GM19035 (cell line): Measurements from ENCODE around the gene ALDH3A1.

Source experiments
- ATAC-seq: cut with Tn5 transposase; IDR thresholded peaks from one replicate; pipeline ENCODE4 v1.9.1; 2021; ENCODE audit not compliant: unreplicated experiment

The ALDH3A1 gene

DNA sequence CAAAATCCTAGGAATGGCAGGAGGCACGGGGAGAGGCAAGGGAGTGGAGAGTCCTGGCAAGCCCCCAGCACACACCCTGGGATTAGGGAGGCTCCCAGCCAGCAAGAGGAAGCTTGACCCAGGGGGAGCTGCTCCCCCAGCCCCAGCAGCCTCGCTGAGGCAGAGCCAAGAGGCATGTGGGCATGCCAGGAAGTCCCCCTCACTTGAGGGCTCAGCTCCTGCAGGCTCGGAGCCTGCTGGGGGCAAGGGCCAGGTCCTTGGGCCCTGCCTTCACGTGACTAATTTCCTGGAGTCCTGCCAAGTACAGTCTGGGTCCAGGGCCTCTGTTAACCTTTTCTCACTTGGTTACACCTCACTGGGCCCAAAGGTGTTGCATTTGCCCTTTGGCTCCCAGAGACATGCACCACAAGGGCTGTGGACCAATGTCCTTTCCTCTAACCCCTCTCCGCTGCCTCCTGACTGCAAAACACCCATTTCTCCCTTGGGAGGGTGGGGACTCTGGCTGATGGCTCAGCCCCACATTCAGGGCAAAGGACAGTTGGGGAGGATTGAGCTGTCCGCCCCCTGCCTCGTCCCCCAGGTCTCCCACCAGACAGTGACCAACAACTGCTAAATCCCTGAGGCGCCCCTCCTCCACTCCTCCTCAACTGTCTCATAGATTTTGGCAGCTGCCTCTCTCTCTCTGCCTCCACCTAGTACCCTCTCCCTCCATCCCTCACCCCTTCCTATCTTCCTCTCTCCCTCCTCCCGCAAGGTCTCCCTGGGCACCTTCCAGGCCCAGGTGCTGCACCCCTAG is 27.3 kb downstream of the ALDH3A1 start:
- no peak for ATAC-seq

DNA sequence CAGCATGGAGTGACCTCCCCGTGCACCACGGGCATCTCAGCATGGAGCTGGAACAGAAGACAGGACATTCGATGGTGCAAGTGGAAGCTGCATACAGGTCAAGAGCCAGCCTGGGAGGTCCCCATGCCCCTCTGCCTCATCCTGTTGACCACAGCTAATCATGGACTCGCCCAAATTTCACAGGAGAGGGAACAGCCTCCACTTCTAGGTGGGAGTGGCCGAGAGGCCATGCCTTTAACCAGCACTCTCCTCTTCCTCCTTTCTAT is 28.0 kb downstream of the ALDH3A1 start:
- no peak for ATAC-seq

DNA sequence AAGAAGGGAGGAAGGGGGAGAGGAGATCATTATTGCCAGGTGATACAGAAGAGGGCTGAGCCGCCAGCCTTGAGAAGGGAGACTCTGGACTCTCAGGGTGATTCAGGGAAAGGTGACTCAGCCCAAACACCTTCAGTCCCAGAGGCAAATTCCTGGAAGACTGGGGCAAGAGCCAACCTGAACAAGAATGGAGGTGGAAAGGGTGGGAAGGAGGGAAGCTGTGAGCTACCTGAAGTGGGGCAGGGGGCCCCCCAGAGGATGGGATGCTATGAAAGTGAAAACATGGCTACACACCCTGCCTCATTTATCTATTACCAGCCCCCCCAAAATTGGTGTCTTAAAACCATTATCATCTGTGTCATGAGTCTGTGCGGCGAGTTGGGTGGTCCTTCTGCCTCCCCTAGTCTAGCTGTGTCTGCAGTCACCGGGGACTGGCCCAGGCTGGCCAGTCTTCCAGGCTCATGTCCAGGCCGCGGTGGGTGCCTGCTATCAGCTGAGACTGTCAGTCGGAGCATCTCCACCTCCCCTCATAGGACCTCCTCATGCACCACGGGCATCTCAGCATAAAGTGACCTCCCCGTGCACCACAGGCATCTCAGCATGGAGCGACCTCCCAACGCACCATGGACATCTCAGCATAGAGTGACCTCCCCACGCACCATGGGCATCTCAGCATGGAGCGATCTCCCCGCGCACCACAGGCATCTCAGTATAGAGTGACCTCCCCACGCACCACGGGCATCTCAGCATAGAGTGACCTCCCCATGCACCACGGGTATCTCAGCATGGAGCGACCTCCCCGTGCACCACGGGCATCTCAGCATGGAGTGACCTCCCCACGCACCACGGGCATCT is 28.5 kb downstream of the ALDH3A1 start:
- ATAC-seq, result no peak

DNA sequence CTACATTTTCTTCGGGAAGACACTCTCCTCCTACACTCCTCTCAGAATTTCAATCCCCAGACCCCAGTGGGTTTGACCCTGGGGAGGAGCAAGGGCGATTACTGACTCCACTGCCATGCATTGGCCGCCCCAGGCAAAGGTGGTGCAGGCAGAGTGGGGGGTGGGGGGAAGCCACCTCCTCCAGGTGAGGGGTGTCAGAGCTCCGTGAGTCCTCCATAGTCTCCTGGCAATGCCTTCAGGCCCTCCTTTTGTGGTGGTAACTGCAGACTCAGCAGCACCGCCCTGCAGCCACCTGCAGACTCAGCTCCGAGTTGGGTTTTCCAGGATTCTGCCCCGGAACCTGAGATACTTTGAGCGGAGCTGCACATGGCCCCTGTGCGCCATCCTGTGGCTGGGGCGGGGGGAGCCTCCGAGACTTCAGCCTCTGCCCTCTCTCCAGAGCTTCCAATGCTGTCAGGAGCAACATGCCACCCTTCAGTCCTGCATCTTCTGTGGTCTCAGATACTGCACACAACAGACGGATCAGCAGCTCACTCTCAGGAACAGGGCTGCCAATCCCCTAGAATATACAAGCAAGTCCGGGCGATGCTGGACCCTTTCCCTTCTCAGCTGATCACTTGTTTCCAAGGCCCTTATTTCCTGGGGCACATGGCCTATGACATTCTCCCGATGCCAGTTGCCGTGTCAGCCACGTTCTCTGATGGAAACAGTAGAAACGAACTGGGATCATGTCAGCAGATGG is 29.3 kb downstream of the ALDH3A1 start:
- no peak for ATAC-seq

DNA sequence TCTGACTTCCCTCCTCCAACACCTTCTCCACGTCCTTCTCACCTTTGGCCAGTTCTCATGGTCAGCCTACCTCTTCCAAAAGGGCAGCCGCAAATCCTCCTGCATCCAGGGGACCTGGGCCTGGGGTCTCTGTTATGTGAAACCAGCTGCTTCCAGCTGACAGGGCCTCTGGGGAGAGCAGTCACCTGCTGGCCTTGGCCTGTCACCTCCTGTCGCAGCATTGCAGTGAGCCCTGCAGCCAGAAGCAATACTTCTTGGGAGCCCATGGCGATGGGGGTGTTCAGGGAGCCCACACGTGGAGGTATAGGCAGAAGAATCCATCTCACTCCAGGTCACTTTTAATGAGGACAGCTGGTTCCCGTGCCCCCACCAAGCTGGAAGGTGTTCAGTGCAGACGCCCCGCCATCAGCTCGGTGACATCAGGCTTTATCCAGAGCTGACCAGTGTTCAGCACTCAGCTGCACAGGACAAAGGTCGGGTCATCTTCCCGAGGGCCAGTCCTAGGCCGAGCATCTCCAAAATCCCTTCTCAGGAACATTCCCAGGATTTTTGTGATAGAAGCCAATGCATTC is 30.0 kb downstream of the ALDH3A1 start:
- ATAC-seq, result no peak

DNA sequence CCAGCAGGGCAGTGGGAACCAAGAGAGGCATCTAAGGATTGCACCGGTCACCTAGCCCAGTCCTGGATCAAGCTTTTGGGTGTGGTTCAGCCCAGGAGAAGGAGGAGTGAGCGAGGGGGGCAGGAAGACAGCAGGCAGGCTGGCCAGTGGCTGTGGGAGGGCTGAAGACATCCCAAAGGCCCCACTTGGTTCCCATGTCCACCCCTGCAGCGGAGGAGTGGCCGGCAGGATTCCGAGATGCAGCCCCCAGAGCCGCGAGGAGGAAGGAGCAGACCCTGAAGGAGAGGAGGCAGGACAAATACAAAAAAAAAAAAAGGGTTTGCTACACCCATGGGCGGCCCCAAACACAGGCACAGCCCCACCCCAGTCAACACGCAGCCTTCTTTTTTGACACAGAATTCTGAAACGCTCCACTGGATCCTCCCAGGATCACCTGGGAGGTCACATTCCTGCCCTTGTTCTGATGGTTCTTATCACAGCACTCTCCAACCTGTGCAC is 30.6 kb downstream of the ALDH3A1 start:
- ATAC-seq, result no peak

DNA sequence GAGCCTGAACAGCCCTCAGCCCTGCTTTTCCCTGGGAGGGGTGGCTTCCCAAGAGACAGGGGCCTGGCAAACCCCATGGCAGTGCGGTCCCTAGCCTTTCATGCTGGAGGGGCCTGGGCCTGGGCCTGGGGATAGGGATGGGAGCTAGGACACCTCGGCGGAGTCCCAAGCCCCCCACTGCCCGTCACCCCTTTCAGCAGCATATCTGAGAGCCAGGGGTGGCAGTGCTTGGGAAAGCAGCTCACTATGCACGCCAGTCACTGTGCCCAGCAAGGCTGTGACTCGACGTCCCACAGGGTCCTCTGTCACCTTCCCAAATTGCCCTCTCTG is 31.1 kb downstream of the ALDH3A1 start:
- ATAC-seq, result no peak

DNA sequence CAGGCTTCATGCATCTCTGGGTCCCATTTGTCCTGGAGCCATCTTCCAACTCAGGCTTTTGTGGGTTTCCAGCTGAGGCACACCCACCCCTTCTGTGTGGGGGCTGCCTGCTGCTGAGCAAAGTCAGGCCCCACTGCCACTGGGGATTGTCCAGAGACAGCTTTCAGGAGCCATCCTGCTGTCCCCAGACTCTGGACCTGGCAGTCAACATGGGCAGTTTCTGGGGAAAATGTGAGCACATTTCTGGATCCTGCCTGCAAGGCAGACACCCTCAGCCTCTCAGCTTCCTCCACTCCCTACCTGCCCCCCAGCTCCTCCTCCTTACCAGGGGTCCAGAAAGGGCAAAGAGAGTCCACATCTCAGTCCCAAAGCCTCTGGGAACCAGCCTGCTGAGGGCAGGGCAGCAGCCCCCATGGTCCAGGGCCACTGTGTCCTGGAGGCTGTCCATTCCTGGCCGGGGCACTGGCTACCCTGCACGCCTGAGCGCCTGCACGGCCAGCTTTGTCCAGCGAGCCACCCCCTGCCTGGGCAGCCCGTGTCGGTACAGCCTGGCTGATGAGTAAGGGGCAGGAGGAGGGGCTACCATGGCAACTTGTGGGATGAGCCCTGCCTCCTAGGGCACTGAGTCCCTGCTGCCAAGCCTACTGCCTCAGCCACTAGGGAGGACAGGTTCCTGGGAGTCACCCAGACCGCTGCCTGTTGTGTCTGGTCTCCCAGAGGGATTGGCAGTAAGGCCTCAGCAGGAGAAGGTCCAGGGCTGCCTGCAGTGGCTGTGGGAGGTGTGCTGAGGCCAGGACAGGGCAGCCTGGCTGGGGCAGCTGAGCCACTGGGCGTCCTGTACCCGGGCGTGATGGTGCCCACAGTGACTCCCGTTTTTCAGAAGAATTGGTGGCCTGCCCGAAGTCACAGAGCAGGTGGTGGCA is 31.7 kb downstream of the ALDH3A1 start, which contains the start of gene SLC47A2:
Gene SLC47A2 (minus strand): TSS at position 477 of the 923 bp plus-strand sequence. CDS start 29 bp downstream, at position 448.
- no peak for ATAC-seq

DNA sequence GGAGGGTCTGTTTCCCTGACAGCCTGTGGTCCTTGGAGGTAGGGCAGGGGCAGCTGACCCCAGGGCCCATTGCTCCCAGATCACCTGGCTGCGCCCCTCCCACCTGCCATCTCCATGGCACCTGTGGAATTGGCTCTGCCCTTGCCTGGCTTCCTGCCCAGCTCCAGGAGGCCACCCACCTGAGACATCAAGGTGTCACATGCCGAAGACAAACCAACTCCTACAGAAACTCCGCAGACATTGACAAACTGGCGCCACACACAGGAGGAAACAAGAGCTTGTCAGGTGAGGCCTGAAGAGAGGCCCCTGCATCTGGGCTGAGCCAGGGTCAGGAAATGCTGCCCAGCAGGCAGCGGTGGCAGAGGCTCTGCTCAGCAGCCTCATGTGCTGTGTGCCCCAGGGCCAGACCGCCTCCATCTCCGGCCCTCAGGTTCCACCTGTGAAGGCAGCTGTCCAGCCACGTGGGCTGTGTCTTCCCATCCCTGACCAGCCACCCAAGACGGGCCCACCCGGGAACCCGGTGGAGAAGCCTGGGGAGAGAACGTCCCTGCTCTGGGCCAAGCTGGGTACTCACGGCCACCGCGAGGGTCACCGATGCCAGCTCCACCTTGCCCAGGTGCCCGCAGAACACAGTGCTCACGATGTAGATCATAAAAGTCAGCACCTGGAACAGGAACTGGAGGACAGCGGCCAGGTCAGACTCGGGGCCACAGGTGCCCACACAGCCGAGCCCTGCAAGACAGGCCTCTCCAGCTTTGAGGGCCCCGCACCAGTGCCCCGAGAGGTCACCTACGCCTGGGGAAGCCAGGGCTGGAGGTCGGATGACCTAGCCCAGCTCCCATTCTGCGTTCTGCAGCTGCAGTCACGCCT is 33.3 kb downstream of the ALDH3A1 start:
- no peak for ATAC-seq

DNA sequence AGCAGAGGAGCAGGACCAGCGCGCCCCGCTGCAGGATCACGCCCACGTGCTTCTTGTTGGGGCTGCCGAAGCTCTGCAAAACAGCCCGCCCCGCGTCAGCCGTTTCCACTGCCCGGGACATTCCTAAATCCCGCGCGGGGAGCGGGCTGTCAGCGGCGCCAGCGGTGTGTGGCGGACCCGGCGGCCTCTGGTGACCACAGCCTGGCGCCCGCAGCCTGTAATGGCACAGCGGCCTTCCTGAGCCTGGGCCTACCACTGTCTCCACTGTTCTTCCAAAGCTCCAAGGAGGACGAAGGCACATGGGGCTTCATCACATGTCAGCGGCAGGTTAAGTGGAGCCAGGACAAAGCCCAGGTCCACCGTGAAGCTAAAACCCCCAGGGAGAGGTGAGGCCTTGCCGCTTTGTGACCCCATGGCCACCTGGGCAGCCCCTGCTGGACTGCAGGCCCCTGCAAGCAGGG is 34.2 kb downstream of the ALDH3A1 start:
- ATAC-seq, result no peak

DNA sequence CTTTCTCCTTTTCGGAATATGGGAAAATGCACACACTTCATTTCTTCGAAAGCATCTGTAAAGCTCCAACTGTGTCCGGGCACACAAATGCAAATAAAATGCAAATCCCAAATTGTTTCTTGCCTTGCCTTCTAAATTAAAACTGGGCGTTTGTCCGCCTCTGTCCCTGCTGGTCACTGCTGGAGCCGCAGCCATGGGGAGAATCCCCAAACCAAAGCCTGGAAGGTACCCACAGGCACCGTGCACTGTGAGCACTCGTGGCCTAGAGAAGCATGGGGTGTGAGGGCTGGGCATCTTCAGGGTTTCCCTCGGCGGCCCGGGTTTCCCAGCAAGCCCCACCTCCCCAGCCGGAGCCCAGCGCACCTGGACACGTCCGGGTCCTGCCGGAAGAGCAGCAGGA is 34.6 kb downstream of the ALDH3A1 start:
- ATAC-seq, result no peak

DNA sequence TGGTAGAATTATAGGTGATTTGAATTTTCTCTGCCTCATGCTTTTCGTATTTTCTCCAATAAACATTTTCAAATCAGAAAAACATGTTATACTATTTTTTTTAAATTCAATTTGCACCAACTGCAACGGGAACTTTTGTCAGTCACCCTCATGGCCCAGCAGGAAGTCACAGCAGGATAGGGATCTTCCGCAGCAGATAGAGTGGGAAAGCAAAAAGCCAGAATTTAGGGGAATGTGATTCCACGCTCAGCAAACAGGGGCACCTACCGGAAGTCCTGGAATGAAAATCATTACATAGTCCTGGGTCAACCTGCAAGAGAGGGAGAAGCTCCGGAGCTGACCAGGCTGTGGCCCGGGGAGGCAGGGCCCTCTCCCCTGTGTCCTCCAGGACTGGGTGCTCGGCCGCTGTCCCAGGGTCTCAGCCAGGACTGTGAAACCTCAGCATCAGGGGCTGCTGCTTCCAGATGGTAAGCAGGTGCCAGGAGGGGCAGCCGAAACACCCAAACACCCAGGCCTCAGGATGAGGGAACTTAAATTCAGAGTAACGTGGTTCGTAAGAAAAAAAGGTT is 35.6 kb downstream of the ALDH3A1 start:
- ATAC-seq, result no peak

DNA sequence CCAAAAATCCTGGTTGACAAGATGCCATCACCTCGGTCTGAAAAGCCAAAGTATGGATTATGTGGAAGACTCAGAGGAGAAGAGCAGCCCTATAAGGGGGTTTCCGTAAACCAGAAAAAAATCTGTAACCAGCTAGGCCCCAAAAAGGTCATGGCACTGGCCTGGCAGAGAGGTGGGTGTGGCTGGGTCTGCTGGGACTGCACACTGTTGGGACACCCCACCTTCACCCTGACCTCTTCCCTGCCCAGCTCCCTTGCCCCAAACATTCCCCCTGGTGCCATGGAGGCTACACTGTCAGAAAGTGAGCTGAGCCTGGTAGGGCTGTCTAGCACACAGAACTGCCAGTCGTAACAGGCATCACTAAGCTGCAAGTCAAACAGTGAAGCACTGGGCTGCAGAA is 38.3 kb downstream of the ALDH3A1 start:
- no peak for ATAC-seq

DNA sequence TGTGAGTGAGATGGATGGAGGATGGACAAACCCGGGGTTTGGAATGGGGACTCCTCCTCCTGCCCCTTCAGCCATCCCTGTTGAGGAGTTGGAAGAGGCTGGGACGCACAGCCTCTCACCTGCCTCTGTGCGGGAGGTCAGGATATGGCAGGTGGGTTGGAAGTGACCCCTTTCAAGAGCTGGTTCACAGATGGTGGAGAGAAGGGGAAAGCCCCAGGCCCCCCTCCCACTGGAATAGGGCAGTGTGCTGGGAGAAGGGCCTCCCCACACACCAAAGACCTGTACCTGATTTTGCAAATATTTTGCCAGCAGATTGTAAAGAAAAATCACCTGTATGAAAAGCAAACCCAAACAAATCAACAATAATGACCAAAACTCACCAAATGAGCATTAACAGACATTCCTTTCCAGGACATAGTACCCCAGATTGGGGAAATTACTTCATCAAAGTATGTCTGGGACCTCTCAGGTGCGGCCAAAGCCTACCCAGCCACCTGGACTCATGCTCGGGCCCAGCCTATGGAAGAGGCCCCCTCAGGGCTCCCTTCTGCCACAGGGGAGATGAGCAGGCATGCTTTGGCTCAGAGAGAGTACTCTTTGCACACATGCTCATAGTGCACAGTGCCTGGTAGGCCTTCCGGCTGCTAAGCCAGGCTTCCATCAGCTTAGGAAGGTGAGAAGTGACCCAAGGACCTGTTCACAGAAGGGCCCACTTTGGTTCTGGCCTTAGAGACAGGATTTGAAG is 39.5 kb downstream of the ALDH3A1 start:
- ATAC-seq, result no peak

DNA sequence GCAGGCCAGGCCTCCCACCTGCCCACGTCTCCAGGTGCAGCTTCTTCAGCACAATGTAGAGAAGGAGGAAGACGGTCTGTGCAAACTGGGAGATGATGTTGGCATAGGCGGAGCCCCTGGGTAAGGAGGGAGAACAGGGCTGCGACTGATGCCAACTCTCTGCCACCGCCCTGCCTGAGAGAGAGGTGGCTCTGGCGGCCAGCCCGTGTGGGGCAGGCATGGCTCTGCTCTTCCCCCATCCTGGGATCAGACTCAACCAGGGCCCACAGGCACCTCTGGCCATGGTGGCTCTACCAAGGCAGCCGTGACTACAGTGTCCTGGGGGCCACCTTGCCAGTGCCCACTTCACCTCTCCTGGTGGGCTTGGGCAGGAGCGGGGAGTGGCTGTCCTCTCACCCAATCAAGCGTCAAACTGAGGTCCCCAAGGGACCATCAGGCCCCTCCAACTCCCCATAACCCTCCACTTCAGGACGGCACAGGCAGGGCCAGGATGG is 40.3 kb downstream of the ALDH3A1 start:
- no peak for ATAC-seq

DNA sequence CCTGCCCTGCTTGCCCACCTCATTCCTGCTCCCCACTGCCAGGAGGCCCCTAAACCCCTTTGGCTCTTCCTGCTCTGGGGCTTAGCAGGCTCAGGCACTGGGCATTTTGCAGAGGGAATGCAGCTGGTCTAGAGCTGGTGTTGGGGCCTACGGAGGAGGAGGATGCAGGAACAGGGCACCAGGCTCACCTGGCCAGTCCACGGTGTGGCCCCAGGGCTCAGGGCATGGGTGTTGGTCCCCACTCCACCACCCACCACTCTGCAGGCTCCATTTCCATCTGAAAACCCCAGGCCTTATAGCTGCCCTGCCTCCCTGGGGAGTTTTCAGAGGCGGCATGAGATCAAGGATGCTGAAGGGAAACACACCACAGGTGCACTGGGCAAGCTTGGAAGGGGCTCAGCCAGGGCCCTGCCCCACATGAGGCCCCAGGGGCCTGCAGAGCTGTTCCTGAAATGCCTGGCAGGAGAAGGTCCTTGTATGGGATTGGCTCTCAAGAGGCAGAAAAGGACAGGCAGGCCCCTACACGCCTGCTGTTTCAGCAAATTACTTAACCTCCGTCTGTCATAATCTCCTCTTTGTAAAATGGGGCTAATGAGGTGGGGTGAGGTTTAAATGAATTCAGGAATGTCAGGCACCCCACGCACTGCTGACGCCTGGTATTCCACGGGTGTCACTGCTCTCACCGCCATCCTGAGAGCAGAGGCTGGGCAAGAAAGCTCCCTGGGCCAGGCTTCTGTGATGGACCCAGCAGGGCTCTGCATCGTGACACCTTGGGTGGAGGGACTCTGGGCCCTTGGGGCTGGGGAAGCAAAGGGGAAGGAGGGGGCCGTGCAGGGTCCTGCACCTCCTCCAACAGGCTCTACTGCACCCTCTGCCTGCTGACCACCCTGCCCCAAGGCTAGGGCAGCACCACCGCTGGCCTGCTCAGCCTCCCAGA is 41.0 kb downstream of the ALDH3A1 start:
- ATAC-seq, result no peak
